ENCODE data around the gene PPP1R8. TPM values are rescaled to one million over a fixed set of nuclear protein-coding genes. Genes with fewer than 3 reads are reported as not detected.

PPP1R8 gene
- total and polyA plus RNA-seq, 2 of the 8 experiments (the other 6 are each of a cell fraction or from before 2014, with no cell fraction given) = 33.4 to 51.8 TPM

GRCh38 chr1:27862004-27862403, 31.4 kb downstream of the PPP1R8 start:
- no peak overlapping the region for H2AK5ac ChIP-seq (ENCODE audit: low read depth, low read length)
- H3K23ac ChIP-seq (ENCODE audit: insufficient read length) = no peak overlapping the region
- H2AFZ ChIP-seq (ENCODE audit: low read length) = no peak overlapping the region; the same call in 1 of the 2 replicates
- no peaks in the 10 kb centered on the region for H3K27me3 ChIP-seq (replicated peaks in 1 of 4; ENCODE audit: control insufficient read depth in 3 of 4, extremely low read depth in 1 of 4, insufficient read depth in 3 of 4, low read length in 3 of 4)
- H3K79me2 ChIP-seq (ENCODE audit: control insufficient read depth in 1 of 2, insufficient read depth in 2 of 2, low read length in 2 of 2) = no peaks in the 10 kb centered on the region
- ChIA-PET POLR2A (ENCODE audit: partially characterized antibody) (no interaction called here), CTCF (ENCODE audit: partially characterized antibody) (no interaction called here)
- no peak overlapping the region for H2BK12ac ChIP-seq (ENCODE audit: low read depth, low read length)
- H3K56ac ChIP-seq (replicated peaks; ENCODE audit: insufficient read length, low read depth, low read length) = no peak overlapping the region
- no peak overlapping the region for H2BK5ac ChIP-seq (ENCODE audit: low read depth, low read length)
- H3K4me3 ChIP-seq (ENCODE audit: extremely low read depth in 1 of 4, insufficient read depth in 2 of 4, low read depth in 3 of 4, low read length in 4 of 4) = no peak overlapping the region
- no peak overlapping the region for H3K27ac ChIP-seq (ENCODE audit: low read depth, low read length)
- H2BK20ac ChIP-seq (ENCODE audit: low read length) = no peak overlapping the region
- DNase-seq (ENCODE audit: low read depth in 1 of 2, low spot score in 2 of 2) (no peak), FAIRE-seq (no peak)
- no peak overlapping the region for H2BK120ac ChIP-seq (replicated peaks; ENCODE audit: low read depth, low read length)
- no peak overlapping the region for H4K8ac ChIP-seq (ENCODE audit: extremely low read depth, insufficient read depth, low read length)
- H3K14ac ChIP-seq (ENCODE audit: insufficient read length) = no peak overlapping the region
- H3K4ac ChIP-seq (replicated peaks; ENCODE audit: insufficient read length, low read depth, low read length) = no peak overlapping the region
- H3K4me1 ChIP-seq (replicated peaks in 1 of 4; ENCODE audit: control insufficient read depth in 3 of 4, insufficient read depth in 4 of 4, low read length in 3 of 4) = no peaks in the 10 kb centered on the region; a peak in 1 of 7 replicates
- no peak overlapping the region for H2BK15ac ChIP-seq (ENCODE audit: low read length)
- WGBS, 2 experiments (ENCODE audit: extremely low coverage in 1 of 2, insufficient coverage in 1 of 2, insufficient read length in 1 of 2, insufficient replicate concordance in 2 of 2, low coverage in 1 of 2, low lambda C conversion rate in 2 of 2, missing lambda C conversion rate in 1 of 2) = 82% methylated on average over 3 of the region's 3 CpGs; no CpG with 5 or more reads in 1 of the 2 experiments
- no peak overlapping the region for H4K5ac ChIP-seq (ENCODE audit: insufficient read length, low read depth, low read length)
- H3K4me2 ChIP-seq (ENCODE audit: insufficient read depth in 1 of 2, low read depth in 2 of 2, low read length in 2 of 2) = no peak overlapping the region
- H3K79me1 ChIP-seq (ENCODE audit: low read depth, low read length) = no peaks in the 10 kb centered on the region
- no peak overlapping the region for H4K91ac ChIP-seq (replicated peaks; ENCODE audit: insufficient read length, low read length)
- H3K18ac ChIP-seq (ENCODE audit: extremely low read depth, low read length) = no peak overlapping the region
- TF ChIP-seq SRF (IDR thresholded peaks at IDR 0.05; ENCODE audit: low read depth, low read length) (no peak), SAP30 (IDR thresholded peaks at IDR 0.05; ENCODE audit: insufficient read depth, insufficient replicate concordance, low read length) (no peak), NANOG (IDR thresholded peaks at IDR 0.05; ENCODE audit: insufficient read depth, low read depth, low read length, poor library complexity, severe bottlenecking) (no peak), JUN (IDR thresholded peaks at IDR 0.05; ENCODE audit: low read depth, low read length) (no peak), ZNF274 (IDR thresholded peaks at IDR 0.05; ENCODE audit: borderline replicate concordance, extremely low read depth, low read length) (no peak), NRF1 (IDR thresholded peaks at IDR 0.05; ENCODE audit: low read depth, low read length) (no peak)
- no peak overlapping the region for H3K9ac ChIP-seq (replicated peaks in 1 of 4; ENCODE audit: extremely low read depth in 1 of 4, low read depth in 3 of 4, low read length in 3 of 4)
- no peaks in the 10 kb centered on the region for H3K9me3 ChIP-seq (ENCODE audit: insufficient read depth in 2 of 2, low read depth in 1 of 2, low read length in 1 of 2)
- H3K36me3 ChIP-seq (ENCODE audit: control insufficient read depth in 2 of 4, insufficient read depth in 4 of 4, low read length in 3 of 4) = no peaks in the 10 kb centered on the region
- no peaks in the 10 kb centered on the region for H4K20me1 ChIP-seq (replicated peaks in 1 of 2; ENCODE audit: control insufficient read depth in 1 of 2, insufficient read depth in 2 of 2, low read length in 2 of 2)
- no peaks in the 10 kb centered on the region for H3K23me2 ChIP-seq (ENCODE audit: low read depth, low read length)

Measured in H1 (cell line).